K562 (cell line): ENCODE measurements around the gene BRME1. TPM values are rescaled to one million over a fixed set of nuclear protein-coding genes. Genes with fewer than 3 reads are reported as not detected.

ENCODE experiments used
- FOXK1 ChIP-seq: sonication (generic); formaldehyde crosslinking; IDR thresholded peaks from 2 replicates; pipeline ENCODE4 v1.8.0; 2022; ENCODE audit warnings: missing genetic modification reagents, mild to moderate bottlenecking, borderline replicate concordance
- HDAC1 ChIP-seq, 2 experiments: fragments of 450-650 bp; IDR thresholded peaks; 2 replicates each; pipeline ENCODE4 v1.6.1; 2016 to 2017; ENCODE audit warnings: inconsistent platforms in 1 of 2, mild to moderate bottlenecking in 1 of 2, moderate library complexity in 1 of 2
- HDAC6 ChIP-seq: IDR thresholded peaks from 2 replicates; pipeline ENCODE4 v1.6.1; 2012; ENCODE audit warnings: low read depth, mild to moderate bottlenecking, control low read depth, inconsistent platforms, low read length, moderate library complexity
- KDM4B ChIP-seq, 2 experiments: fragments of 450-650 bp in 1 of 2; sonication (generic) in 1 of 2; IDR thresholded peaks; 2 replicates each; pipeline ENCODE4 v1.6.1; 2016 to 2017; ENCODE audit warnings: borderline replicate concordance in 2 of 2, antibody characterized with exemption in 1 of 2, low read depth in 1 of 2, mild to moderate bottlenecking in 1 of 2
- MCM5 ChIP-seq: fragments of 450-650 bp; IDR thresholded peaks from 2 replicates; pipeline ENCODE4 v1.6.1; 2016; ENCODE audit warnings: low read depth
- NFRKB ChIP-seq: fragments of 450-650 bp; IDR thresholded peaks from 2 replicates; pipeline ENCODE4 v1.6.1; 2016; ENCODE audit warnings: low read depth
- NRF1 ChIP-seq, 2 experiments: fragments of 450-650 bp; IDR thresholded peaks in 1 of 2; conservative IDR thresholded peaks in 1 of 2; 2 replicates each; pipeline ENCODE4 v1.6.1; 2014; ENCODE audit warnings: mild to moderate bottlenecking in 2 of 2
- PCBP2 ChIP-seq: fragments of 200-400 bp; formaldehyde crosslinking; IDR thresholded peaks from 2 replicates; pipeline ENCODE4 v1.6.1; 2018; ENCODE audit warnings: low read length, low read depth, mild to moderate bottlenecking, moderate library complexity; ENCODE audit not compliant: poor library complexity, severe bottlenecking
- PHB ChIP-seq: fragments of 250-450 bp; sonication (Bioruptor Pico); IDR thresholded peaks from 2 replicates; pipeline ENCODE4 v1.5.0; 2021
- PPARD ChIP-seq: fragments of 250-450 bp; sonication (Bioruptor Pico); IDR thresholded peaks from 2 replicates; pipeline ENCODE4 v1.8.0; 2022; ENCODE audit warnings: inconsistent platforms, mild to moderate bottlenecking, moderate library complexity
- RBM17 ChIP-seq: fragments of 200-400 bp; formaldehyde crosslinking; IDR thresholded peaks from 2 replicates; pipeline ENCODE4 v1.6.1; 2017; ENCODE audit warnings: low read depth, mild to moderate bottlenecking, low read length, borderline replicate concordance
- SNRNP70 ChIP-seq: fragments of 200-400 bp; formaldehyde crosslinking; optimal IDR thresholded peaks from 2 replicates; pipeline ENCODE3; 2017; ENCODE audit warnings: low read depth, low read length
- TCFL5 ChIP-seq: fragments of 250-450 bp; sonication (Bioruptor Pico); conservative IDR thresholded peaks from 2 replicates; pipeline ENCODE4 v1.6.1; 2021; ENCODE audit warnings: mild to moderate bottlenecking, moderate library complexity, matching md5 sums
- XRCC5 ChIP-seq: fragments of 200-400 bp; formaldehyde crosslinking; IDR thresholded peaks from 2 replicates; pipeline ENCODE4 v1.6.1; 2017; ENCODE audit warnings: low read depth, mild to moderate bottlenecking, low read length
- ZNF75A ChIP-seq: fragments of 450-650 bp; formaldehyde crosslinking; IDR thresholded peaks from 2 replicates; pipeline ENCODE4 v1.4.0; 2020; ENCODE audit warnings: mild to moderate bottlenecking
- polyA plus RNA-seq, 8 experiments: library from polyadenylated mRNA; depleted of rRNA in 4 of 8; stranded (reverse) in 5 of 8; unstranded in 3 of 8; fragments of >200 nt; fragmentation: Nextera tagmentation in 2 of 8; fragmentation: Illumina TruSeq in 1 of 8; extraction: Ambion mirVana in 2 of 8; extraction: Trizol in 1 of 8; gene quantifications; 2 replicates each; pipeline versions ENCODE4 v1.2.1 to v1.2.3, GENCODE V29; 2011 to 2014; ENCODE audit warnings: inconsistent platforms in 1 of 8, missing spikeins in 1 of 8
- total RNA-seq, 7 experiments: library from RNA; depleted of rRNA in 6 of 7; stranded (reverse); fragments of >200 nt in 6 of 7; fragmentation: Illumina TruSeq in 2 of 7; extraction: Trizol in 2 of 7; gene quantifications; 2 replicates each; pipeline versions ENCODE4 v1.2.1 to v1.2.3, GENCODE V29; 2011 to 2021; ENCODE audit warnings: low replicate concordance in 1 of 7
- TF ChIP-seq, protein P1 (sequence below): fragments of 450-650 bp; IDR thresholded peaks from 2 replicates; pipeline ENCODE4 v1.6.1; 2018; ENCODE audit warnings: mild to moderate bottlenecking, low read depth; ENCODE audit not compliant: partially characterized antibody
- TF ChIP-seq, protein P2 (sequence below): IDR thresholded peaks from 2 replicates; pipeline ENCODE4 v1.6.1; 2016; ENCODE audit warnings: missing genetic modification characterization, missing compliant biosample characterization
- TF ChIP-seq, protein P3 (sequence below), 2 experiments: fragments of 200-800 bp in 1 of 2; sonication (Bioruptor generic) in 1 of 2; sonication (generic) in 1 of 2; formaldehyde crosslinking in 1 of 2; IDR thresholded peaks in 1 of 2; conservative IDR thresholded peaks in 1 of 2; 2 replicates each; pipeline versions ENCODE4 v1.5.0 to v1.6.1; 2016 to 2020; ENCODE audit warnings: missing compliant biosample characterization in 1 of 2, missing genetic modification characterization in 1 of 2, missing genetic modification reagents in 1 of 2

BRME1 gene
- total and polyA plus RNA-seq, 9 of the 15 experiments (the other 6 are each of a cell fraction or from before 2014, with no cell fraction given): 0.75 to 6.1 (median 3.6) TPM

DNA sequence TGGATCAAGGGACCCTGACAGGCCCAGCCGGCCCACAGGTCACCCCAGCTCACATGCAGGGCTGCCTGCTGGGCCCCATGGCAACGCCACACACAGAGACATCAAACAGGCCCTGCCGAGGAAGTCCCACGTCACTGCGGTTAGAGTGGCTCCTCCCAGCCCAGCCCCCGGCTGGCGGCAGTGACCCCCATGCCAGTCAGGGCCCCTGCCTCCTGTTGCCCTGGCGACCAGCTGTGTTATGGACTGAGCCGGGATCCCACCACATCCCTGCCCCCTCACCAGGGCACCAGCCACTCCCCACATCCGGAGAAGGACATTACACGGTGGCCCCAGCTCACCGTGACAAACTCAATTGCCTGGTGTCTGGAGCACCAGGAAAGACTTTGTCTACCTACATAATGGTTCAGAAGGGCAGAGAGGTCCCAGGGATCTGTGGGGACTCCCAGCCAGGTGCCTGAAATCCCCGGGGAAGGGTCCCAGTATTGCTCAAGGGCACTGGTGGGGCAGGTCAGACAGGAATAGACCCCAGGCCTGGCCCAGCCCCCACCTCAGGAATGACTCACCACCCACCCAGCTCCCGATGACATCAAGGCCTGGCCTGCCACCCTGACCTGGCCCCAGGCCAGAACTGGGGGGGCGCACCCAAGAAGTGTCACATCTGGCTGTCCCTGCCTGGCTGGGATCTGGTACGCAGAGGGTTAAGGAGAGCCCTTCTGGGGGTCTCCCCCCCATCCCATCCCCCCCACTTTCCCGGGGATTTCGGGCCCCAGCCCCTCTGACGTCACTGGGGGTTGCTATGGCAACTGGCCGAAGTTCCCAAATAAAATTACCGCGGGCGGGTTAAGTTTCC lies 59.1 kb downstream of the BRME1 start (continued):
- TF ChIP-seq FOXK1 (CRISPR knock-in tag) (no peak), KDM4B (IDR thresholded peaks at IDR 0.05; ENCODE audit: borderline replicate concordance in 2 of 2, low read depth in 1 of 2) (no peak), MCM5 (no peak), PHB (no peak; the same call in 1 of the 2 replicates), XRCC5 (peak; percentile 21; the same call in 1 of the 2 replicates), PPARD (CRISPR knock-in tag) (no peak), HDAC6 (no peak), NFRKB (peak; percentile 20), SNRNP70 (no peak), RBM17 (no peak), ZNF75A (CRISPR knock-in tag) (no peak), PCBP2 (no peak), TCFL5 (CRISPR knock-in tag) (no peak), NRF1 (conservative IDR thresholded peaks at IDR 0.05 in 1 of 2, IDR thresholded peaks at IDR 0.05 in 1 of 2) (0 out of 4 replicates have a peak, but pooled peaks of 1 of the 2 experiments have one; percentile 22), HDAC1 (IDR thresholded peaks at IDR 0.05) (no peak)
- TF ChIP-seq, protein P1, sequence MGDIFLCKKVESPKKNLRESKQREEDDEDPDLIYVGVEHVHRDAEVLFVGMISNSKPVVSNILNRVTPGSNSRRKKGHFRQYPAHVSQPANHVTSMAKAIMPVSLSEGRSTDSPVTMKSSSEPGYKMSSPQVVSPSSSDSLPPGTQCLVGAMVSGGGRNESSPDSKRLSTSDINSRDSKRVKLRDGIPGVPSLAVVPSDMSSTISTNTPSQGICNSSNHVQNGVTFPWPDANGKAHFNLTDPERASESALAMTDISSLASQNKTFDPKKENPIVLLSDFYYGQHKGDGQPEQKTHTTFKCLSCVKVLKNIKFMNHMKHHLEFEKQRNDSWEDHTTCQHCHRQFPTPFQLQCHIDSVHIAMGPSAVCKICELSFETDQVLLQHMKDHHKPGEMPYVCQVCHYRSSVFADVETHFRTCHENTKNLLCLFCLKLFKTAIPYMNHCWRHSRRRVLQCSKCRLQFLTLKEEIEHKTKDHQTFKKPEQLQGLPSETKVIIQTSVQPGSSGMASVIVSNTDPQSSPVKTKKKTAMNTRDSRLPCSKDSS: no peak
- TF ChIP-seq, protein P2, sequence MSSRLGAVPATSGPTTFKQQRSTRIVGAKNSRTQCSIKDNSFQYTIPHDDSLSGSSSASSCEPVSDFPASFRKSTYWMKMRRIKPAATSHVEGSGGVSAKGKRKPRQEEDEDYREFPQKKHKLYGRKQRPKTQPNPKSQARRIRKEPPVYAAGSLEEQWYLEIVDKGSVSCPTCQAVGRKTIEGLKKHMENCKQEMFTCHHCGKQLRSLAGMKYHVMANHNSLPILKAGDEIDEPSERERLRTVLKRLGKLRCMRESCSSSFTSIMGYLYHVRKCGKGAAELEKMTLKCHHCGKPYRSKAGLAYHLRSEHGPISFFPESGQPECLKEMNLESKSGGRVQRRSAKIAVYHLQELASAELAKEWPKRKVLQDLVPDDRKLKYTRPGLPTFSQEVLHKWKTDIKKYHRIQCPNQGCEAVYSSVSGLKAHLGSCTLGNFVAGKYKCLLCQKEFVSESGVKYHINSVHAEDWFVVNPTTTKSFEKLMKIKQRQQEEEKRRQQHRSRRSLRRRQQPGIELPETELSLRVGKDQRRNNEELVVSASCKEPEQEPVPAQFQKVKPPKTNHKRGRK (tag): no peak
- TF ChIP-seq, protein P3, sequence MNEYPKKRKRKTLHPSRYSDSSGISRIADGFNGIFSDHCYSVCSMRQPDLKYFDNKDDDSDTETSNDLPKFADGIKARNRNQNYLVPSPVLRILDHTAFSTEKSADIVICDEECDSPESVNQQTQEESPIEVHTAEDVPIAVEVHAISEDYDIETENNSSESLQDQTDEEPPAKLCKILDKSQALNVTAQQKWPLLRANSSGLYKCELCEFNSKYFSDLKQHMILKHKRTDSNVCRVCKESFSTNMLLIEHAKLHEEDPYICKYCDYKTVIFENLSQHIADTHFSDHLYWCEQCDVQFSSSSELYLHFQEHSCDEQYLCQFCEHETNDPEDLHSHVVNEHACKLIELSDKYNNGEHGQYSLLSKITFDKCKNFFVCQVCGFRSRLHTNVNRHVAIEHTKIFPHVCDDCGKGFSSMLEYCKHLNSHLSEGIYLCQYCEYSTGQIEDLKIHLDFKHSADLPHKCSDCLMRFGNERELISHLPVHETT (CRISPR knock-in tag; conservative IDR thresholded peaks at IDR 0.05 in 1 of 2, IDR thresholded peaks at IDR 0.05 in 1 of 2): peak in 1 of 2 experiments; percentile 64; a peak in 1 of 4 replicates
